SK-N-MC (cell line): Measurements from ENCODE around the gene HACD1.

Experiments used
- EZH2 ChIP-seq: fragments of 200-600 bp; sonication (generic); IDR thresholded peaks from one replicate; pipeline ENCODE4 v1.6.1; 2017; ENCODE audit warnings: antibody characterized with exemption
- FOXP2 ChIP-seq: optimal IDR thresholded peaks from 2 replicates; pipeline ENCODE3; 2011; ENCODE audit warnings: mild to moderate bottlenecking, moderate library complexity; ENCODE audit not compliant: insufficient read depth; ENCODE audit errors: extremely low read length, control extremely low read depth
- POLR2AphosphoS5 ChIP-seq: IDR thresholded peaks from 2 replicates; pipeline ENCODE4 v1.6.1; 2012; ENCODE audit warnings: mild to moderate bottlenecking, low read depth, low read length, borderline replicate concordance

- no peak for TF ChIP-seq POLR2AphosphoS5
- no peak for TF ChIP-seq EZH2
- no peak for TF ChIP-seq FOXP2
Measured at GRCh38 chr10:17564911-17565310, 52.3 kb downstream of the HACD1 start.
